B cell (primary cell): ENCODE results near the gene UTP11. TPM values are rescaled to one million over a fixed set of nuclear protein-coding genes. Genes with fewer than 3 reads are reported as not detected.

ENCODE experiments used
- ATAC-seq: fragments of 200-7000 bp; cut with Tn5 transposase; one replicate; pipeline ENCODE4 v1.10.0; 2021; ENCODE audit warnings: low read depth, mild to moderate bottlenecking, moderate number of reproducible peaks, moderate library complexity
- CTCF ChIA-PET: fragments of 350-600 bp; sonication (Branson Sonifier 250); formaldehyde crosslinking; loops from one replicate; lab custom pipeline; 2021; ENCODE audit warnings: antibody characterized with exemption, inconsistent platforms; lab: Charles Lee
- POLR2A ChIA-PET: fragments of 350-600 bp; sonication (Branson Sonifier 250); formaldehyde crosslinking; loops from one replicate; lab custom pipeline; 2021; ENCODE audit warnings: antibody characterized with exemption; lab: Charles Lee
- DNase-seq: peaks from one replicate; pipeline ENCODE4 v3.0.0; 2013
- H2AFZ ChIP-seq: 2 replicates; pipeline ENCODE4 v1.6.1; 2012; ENCODE audit warnings: mild to moderate bottlenecking, low read depth, low read length; ENCODE audit not compliant: insufficient read depth, poor library complexity, severe bottlenecking
- H3K27ac ChIP-seq, 2 donors: 1 replicate in 1 of 2; 2 replicates in 1 of 2; pipeline ENCODE4 v1.5.1; 2012 to 2013; ENCODE audit warnings: low read length in 2 of 2, mild to moderate bottlenecking in 2 of 2, moderate library complexity in 1 of 2
- H3K27me3 ChIP-seq, 4 experiments: fragments of 200-600 bp in 1 of 4; sonication (generic) in 1 of 4; replicated peaks in 1 of 4; 1 replicate in 2 of 4; 2 replicates in 2 of 4; pipeline versions ENCODE4 v1.6.1 to v1.7.0; 2013 to 2016; ENCODE audit warnings: low read length in 3 of 4, mild to moderate bottlenecking in 2 of 4, mixed read lengths in 1 of 4, moderate library complexity in 1 of 4; ENCODE audit not compliant: insufficient read depth in 4 of 4, control insufficient read depth in 3 of 4; ENCODE audit errors: control extremely low read depth in 1 of 4
- H3K36me3 ChIP-seq, 2 experiments: replicated peaks in 1 of 2; 1 replicate in 1 of 2; 2 replicates in 1 of 2; pipeline versions ENCODE4 v1.6.1 to v1.7.1; 2013; ENCODE audit warnings: low read length in 1 of 2; ENCODE audit not compliant: insufficient read depth in 2 of 2, control insufficient read depth in 1 of 2; ENCODE audit errors: control extremely low read depth in 1 of 2, extremely low read depth in 1 of 2
- H3K4me1 ChIP-seq, 2 donors: fragments of 200-600 bp in 1 of 2; sonication (generic) in 1 of 2; 1 replicate in 1 of 2; 2 replicates in 1 of 2; pipeline versions ENCODE4 v1.5.1 to v1.6.1; 2013 to 2017; ENCODE audit warnings: low read length in 2 of 2; ENCODE audit not compliant: control insufficient read depth in 2 of 2, insufficient read depth in 2 of 2
- H3K4me2 ChIP-seq: replicated peaks from 2 replicates; pipeline ENCODE3; 2012; ENCODE audit warnings: mild to moderate bottlenecking, low read depth, low read length; ENCODE audit not compliant: poor library complexity, severe bottlenecking
- H3K4me3 ChIP-seq, 5 experiments: fragments of 200-600 bp in 1 of 5; sonication (generic) in 1 of 5; 1 replicate in 3 of 5; 2 replicates in 2 of 5; pipeline versions ENCODE4 v1.5.1 to v1.7.0; 2011 to 2016; ENCODE audit warnings: low read length in 4 of 5, mild to moderate bottlenecking in 4 of 5, low read depth in 2 of 5, control low read depth in 1 of 5, moderate library complexity in 1 of 5; ENCODE audit not compliant: insufficient read depth in 1 of 5; ENCODE audit errors: control extremely low read depth in 1 of 5, extremely low read depth in 1 of 5
- H3K79me2 ChIP-seq: fragments of 200-600 bp; sonication (generic); one replicate; pipeline ENCODE4 v1.6.0; 2016; ENCODE audit warnings: low read length; ENCODE audit not compliant: control insufficient read depth, insufficient read depth
- H3K9ac ChIP-seq: fragments of 200-600 bp; sonication (generic); 2 replicates; pipeline ENCODE4 v1.6.1; 2017; ENCODE audit warnings: mild to moderate bottlenecking, low read length, moderate library complexity
- H3K9me3 ChIP-seq, 3 donors: one replicate each; pipeline versions ENCODE4 v1.6.1 to v1.7.1; 2013; ENCODE audit warnings: low read length in 2 of 3; ENCODE audit not compliant: control insufficient read depth in 2 of 3, insufficient read depth in 1 of 3; ENCODE audit errors: control extremely low read depth in 1 of 3
- H4K20me1 ChIP-seq: 2 replicates; pipeline ENCODE4 v1.6.0; 2012; ENCODE audit warnings: mild to moderate bottlenecking, low read length; ENCODE audit not compliant: insufficient read depth, control insufficient read depth, poor library complexity, severe bottlenecking
- H3K27ac Mint-ChIP-seq: one replicate; pipeline ENCODE4 v1.8.0; 2021; ENCODE audit warnings: mixed read lengths
- H3K27me3 Mint-ChIP-seq: one replicate; pipeline ENCODE4 v1.8.0; 2021; ENCODE audit warnings: mixed read lengths
- H3K4me1 Mint-ChIP-seq: one replicate; pipeline ENCODE4 v1.8.0; 2021; ENCODE audit warnings: mixed read lengths
- H3K4me3 Mint-ChIP-seq: one replicate; pipeline ENCODE4 v1.8.0; 2021; ENCODE audit warnings: mixed read lengths
- H3K9me3 Mint-ChIP-seq: one replicate; pipeline ENCODE4 v1.8.0; 2022; ENCODE audit warnings: mixed read lengths; ENCODE audit not compliant: insufficient read depth
- EZH2 ChIP-seq: IDR thresholded peaks from 2 replicates; pipeline ENCODE4 v1.6.1; 2012; ENCODE audit warnings: borderline replicate concordance, low read depth, mild to moderate bottlenecking, moderate library complexity, low read length; ENCODE audit not compliant: insufficient read depth, poor library complexity, severe bottlenecking
- WGBS: methylation state at CpG from one replicate; pipeline ENCODE4 v1.1.5; 2013; ENCODE audit warnings: missing lambda C conversion rate; ENCODE audit not compliant: insufficient coverage; 5-methylcytosine and 5-hydroxymethylcytosine counted together
- intact Hi-C: fragments of 100-400 bp; cut with micrococcal nuclease; formaldehyde crosslinking; loops from one replicate; pipeline ENCODE4 v1.10.0; 2022
- polyA plus RNA-seq: library from polyadenylated mRNA; depleted of rRNA; stranded (reverse); fragments of >200 nt; gene quantifications from 2 replicates; pipeline ENCODE4 v1.2.3, GENCODE V29; 2012
- total RNA-seq, 2 donors: library from RNA; stranded (reverse); fragments of 120-200 nt in 1 of 2; gene quantifications; 1 replicate in 1 of 2; 2 replicates in 1 of 2; pipeline versions ENCODE4 v1.2.3 to v1.2.4, GENCODE V29; 2013 to 2022
- TF ChIP-seq, protein P1 (sequence below): fragments of 200-600 bp; IDR thresholded peaks from one replicate; pipeline ENCODE4 v1.8.0; 2022; ENCODE audit warnings: antibody characterized with exemption, mild to moderate bottlenecking

Gene UTP11
- total and polyA plus RNA-seq, 2 donors (not counting 1 experiment from before 2014, with no cell fraction given): 6.0 to 16.8 TPM

DNA sequence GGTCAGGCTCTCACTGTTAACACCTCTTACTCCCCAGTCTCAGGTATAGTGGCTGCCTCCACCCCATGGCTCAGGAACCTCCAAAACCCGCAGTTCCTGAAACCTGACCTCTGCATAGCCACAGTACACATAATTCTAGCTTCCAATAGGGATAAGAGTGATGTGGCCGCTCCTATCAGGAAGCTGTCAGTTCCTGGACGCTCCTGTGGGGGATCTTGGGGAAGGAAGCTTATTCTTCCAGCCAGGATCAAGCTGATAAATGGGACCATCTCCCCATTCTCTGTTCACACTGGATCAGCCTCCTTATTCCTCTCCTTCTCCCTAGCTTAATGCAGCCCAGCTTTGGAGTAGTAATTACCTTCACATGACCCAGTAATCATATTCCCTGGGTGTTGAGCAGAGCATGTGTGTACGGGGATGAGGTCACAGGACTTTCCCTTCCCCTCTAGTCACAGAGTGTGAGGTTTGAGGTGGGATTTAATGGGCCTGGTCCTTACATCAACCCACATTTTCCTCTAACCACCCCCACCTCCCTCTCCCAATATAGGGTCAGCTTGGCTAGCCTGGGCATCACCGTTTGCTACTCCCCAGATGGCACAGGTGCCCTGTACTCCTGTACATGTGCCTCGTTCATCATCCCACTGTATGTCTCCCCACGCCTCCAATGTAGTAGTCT lies 41.0 kb downstream of the UTP11 start:
- H3K79me2 ChIP-seq: no peaks in the 10 kb centered on the region
- H3K4me3 ChIP-seq: no peak overlapping the region
- no peaks in the 10 kb centered on the region for H4K20me1 ChIP-seq
- intact Hi-C loops: no loop called here
- ChIA-PET CTCF (interaction anchor here (0.6 kb wide), 1 partner anchor 505 kb away, joined by 3 read pairs; no protein-coding TSS in a partner anchor), POLR2A (interaction anchor here (0.5 kb wide), 1 partner anchor 122 kb away, joined by 3 read pairs; no protein-coding TSS in a partner anchor)
- no peak overlapping the region for H3K27ac ChIP-seq
- no peak for TF ChIP-seq EZH2
- TF ChIP-seq, protein P1, sequence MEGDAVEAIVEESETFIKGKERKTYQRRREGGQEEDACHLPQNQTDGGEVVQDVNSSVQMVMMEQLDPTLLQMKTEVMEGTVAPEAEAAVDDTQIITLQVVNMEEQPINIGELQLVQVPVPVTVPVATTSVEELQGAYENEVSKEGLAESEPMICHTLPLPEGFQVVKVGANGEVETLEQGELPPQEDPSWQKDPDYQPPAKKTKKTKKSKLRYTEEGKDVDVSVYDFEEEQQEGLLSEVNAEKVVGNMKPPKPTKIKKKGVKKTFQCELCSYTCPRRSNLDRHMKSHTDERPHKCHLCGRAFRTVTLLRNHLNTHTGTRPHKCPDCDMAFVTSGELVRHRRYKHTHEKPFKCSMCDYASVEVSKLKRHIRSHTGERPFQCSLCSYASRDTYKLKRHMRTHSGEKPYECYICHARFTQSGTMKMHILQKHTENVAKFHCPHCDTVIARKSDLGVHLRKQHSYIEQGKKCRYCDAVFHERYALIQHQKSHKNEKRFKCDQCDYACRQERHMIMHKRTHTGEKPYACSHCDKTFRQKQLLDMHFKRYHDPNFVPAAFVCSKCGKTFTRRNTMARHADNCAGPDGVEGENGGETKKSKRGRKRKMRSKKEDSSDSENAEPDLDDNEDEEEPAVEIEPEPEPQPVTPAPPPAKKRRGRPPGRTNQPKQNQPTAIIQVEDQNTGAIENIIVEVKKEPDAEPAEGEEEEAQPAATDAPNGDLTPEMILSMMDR: no peak
- no peaks in the 10 kb centered on the region for H3K36me3 ChIP-seq
- Mint-ChIP-seq H3K27me3 (no peaks in the 10 kb centered on the region), H3K9me3 (no peaks in the 10 kb centered on the region), H3K4me1 (peaks cover 24% of the 10 kb centered on the region), H3K4me3 (no peak overlapping the region), H3K27ac (no peak overlapping the region)
- peaks cover 13 to 20% of the 10 kb centered on the region in 2 donors for H3K4me1 ChIP-seq
- ATAC-seq: no peak
- H3K27me3 ChIP-seq: no peaks in the 10 kb centered on the region
- no peaks in the 10 kb centered on the region for H3K9me3 ChIP-seq
- no peak overlapping the region for H3K9ac ChIP-seq
- WGBS: 80% methylated on average over 1 of the region's 7 CpGs
- no peak overlapping the region for H2AFZ ChIP-seq
- H3K4me2 ChIP-seq: peak overlapping the region; percentile 25
- DNase-seq: no peak

DNA sequence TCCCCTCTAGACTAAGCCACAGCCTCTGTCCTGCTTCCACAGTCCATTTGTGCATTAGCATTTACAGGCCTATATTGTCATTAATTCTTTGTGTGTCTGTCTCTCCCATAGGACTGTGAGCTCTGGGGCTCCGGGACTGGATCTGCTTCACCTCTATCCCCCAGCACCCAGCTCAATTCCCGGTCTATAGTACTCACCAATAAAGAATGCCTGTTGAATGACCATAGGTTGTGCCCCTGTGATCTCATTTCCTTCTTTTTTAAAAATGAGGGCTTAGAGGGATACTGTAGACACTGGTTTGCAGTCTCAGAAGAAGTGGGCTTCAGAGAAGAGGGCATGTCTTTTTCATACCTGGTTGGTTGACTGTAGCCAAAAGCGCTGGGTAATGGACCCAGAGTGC lies 42.9 kb downstream of the UTP11 start:
- H3K4me3 ChIP-seq: no peak overlapping the region
- CTCF ChIA-PET: interaction anchor here (1.4 kb wide), 1 partner anchor 13 kb away, joined by 3 read pairs; no protein-coding TSS in a partner anchor
- H3K27ac ChIP-seq: no peak overlapping the region
- H3K27me3 Mint-ChIP-seq: no peaks in the 10 kb centered on the region
- no peak for TF ChIP-seq EZH2
- TF ChIP-seq, protein P1: no peak
- no peak overlapping the region for H3K27ac Mint-ChIP-seq
- no peaks in the 10 kb centered on the region for H3K9me3 Mint-ChIP-seq
- H3K9ac ChIP-seq: no peak overlapping the region
- ATAC-seq (no peak), DNase-seq (no peak)
- WGBS: 100% methylated on average over 1 of the region's 3 CpGs
- H3K4me3 Mint-ChIP-seq: no peak overlapping the region
- no peaks in the 10 kb centered on the region for H3K79me2 ChIP-seq
- H2AFZ ChIP-seq: no peak overlapping the region
- peaks cover 24% of the 10 kb centered on the region for H3K4me1 Mint-ChIP-seq
- peaks cover 13 to 20% of the 10 kb centered on the region in 2 donors for H3K4me1 ChIP-seq
- intact Hi-C loops: no loop called here
- H4K20me1 ChIP-seq: no peaks in the 10 kb centered on the region
- H3K4me2 ChIP-seq: no peak overlapping the region
- H3K27me3 ChIP-seq: no peaks in the 10 kb centered on the region
- no peaks in the 10 kb centered on the region for H3K36me3 ChIP-seq
- H3K9me3 ChIP-seq: no peaks in the 10 kb centered on the region
- POLR2A ChIA-PET: no interaction called here
